Breast epithelium (tissue), 3 donors: Measurements from ENCODE around the gene DRD4.

ENCODE experiments used
- CTCF ChIP-seq, 3 donors: fragments of 450-650 bp; IDR thresholded peaks; one replicate each; pipeline ENCODE4 v1.5.1; 2016 to 2017; ENCODE audit warnings: antibody characterized with exemption in 3 of 3, mild to moderate bottlenecking in 3 of 3, moderate library complexity in 3 of 3
- POLR2A ChIP-seq: fragments of 450-650 bp; IDR thresholded peaks from one replicate; pipeline ENCODE4 v1.6.1; 2016; ENCODE audit warnings: antibody characterized with exemption, mild to moderate bottlenecking, moderate library complexity
- POLR2AphosphoS5 ChIP-seq, 3 donors: sonication (generic); formaldehyde crosslinking; IDR thresholded peaks; one replicate each; pipeline ENCODE4 v1.6.1; 2017; ENCODE audit warnings: antibody characterized with exemption in 3 of 3

DNA sequence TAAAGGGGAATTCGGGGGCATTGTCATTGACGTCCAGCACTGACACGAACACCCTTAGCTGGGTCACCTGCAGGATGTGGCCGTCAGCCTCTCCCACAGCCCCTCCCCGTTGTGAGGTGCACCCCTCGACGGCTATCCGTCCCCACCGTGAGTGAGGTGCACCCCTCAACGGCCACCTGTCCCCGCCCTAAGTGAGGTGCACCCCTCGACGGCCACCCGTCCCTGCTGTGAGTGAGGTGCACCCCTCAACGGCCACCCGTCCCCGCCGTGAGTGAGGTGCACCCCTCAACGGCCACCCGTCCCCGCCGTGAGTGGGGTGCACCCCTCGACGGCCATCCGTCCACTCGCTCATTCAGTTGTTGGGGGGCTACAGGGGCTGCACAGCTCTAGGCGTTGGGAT, 15.2 kb upstream of the DRD4 start:
- TF ChIP-seq CTCF (IDR thresholded peaks at IDR 0.05) (no peak), POLR2A (no peak), POLR2AphosphoS5 (IDR thresholded peaks at IDR 0.05) (no peak)
